VCaP (cell line): ENCODE measurements around the gene GAS7.

Source experiments
- H3K27ac ChIP-seq: fragments of 450-650 bp; 2 replicates; pipeline ENCODE4 v1.5.1; 2017
- TF ChIP-seq, protein P1 (sequence below): fragments of 450-650 bp; conservative IDR thresholded peaks from 2 replicates; pipeline ENCODE4 v1.5.1; 2017; ENCODE audit warnings: mild to moderate bottlenecking, moderate library complexity

Gene GAS7

GRCh38 chr17:10051112-10051511 is 147.3 kb downstream of the GAS7 start:
- no peak overlapping the region for H3K27ac ChIP-seq
- TF ChIP-seq, protein P1, sequence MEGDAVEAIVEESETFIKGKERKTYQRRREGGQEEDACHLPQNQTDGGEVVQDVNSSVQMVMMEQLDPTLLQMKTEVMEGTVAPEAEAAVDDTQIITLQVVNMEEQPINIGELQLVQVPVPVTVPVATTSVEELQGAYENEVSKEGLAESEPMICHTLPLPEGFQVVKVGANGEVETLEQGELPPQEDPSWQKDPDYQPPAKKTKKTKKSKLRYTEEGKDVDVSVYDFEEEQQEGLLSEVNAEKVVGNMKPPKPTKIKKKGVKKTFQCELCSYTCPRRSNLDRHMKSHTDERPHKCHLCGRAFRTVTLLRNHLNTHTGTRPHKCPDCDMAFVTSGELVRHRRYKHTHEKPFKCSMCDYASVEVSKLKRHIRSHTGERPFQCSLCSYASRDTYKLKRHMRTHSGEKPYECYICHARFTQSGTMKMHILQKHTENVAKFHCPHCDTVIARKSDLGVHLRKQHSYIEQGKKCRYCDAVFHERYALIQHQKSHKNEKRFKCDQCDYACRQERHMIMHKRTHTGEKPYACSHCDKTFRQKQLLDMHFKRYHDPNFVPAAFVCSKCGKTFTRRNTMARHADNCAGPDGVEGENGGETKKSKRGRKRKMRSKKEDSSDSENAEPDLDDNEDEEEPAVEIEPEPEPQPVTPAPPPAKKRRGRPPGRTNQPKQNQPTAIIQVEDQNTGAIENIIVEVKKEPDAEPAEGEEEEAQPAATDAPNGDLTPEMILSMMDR = no peak

DNA sequence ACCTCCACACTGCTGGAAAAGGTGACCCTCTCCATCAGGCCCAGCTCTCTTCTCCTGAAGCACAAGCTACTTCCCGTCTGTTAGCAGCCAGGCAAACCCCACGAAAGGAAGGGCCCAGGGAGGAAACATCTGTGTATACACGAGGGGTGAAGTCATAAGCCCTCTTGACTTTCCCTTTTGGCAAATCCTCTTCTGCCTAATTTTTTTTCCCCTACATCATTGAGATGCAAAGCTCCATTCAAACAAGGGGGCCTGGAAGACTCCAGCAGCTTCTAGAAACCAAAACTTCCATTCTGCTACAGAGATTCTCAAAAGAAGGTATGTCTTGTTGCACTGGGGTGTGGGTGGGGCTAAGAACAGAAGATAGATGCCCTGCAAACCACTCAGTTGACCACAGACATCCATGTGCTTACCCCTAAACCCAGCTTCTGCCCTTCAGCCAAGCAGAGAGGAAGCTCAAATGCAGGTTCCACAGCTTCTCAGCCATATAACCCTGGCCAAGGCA is 147.8 kb downstream of the GAS7 start:
- H3K27ac ChIP-seq = no peak overlapping the region
- TF ChIP-seq, protein P1 = no peak

DNA sequence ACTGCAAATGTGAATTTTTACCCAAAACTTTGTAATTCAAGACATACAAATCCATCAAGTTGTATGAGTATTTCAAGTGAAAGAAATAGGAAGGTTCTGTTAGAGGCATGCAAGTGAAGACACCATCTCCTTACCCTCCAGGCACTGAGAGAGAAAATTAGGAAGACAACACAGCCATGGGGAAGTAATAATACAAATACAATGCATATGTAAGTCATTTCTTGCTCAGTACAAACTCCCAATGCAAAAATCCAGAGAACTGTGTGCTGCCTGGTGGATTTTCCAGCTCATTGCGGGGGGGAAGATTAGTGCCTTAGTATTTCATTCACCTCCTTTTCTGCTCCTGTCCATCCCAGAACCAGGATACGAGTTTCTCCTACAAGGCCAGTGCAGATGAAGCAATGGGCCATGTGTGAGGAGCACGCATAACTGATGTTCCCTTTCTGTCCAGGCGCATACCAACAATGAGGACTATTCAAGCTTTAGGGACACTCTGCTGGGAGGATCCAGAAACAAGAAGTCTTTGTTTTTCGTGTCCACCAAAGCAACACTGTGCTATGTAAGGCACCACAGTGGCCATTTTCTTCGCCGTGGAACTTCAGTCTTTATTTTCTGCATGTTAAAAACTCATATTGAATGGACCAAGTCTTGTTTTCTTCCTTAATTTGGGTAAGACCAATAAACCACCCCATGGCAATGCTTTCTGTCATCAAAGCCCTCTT is 149.6 kb downstream of the GAS7 start:
- TF ChIP-seq, protein P1 = no peak
- no peak overlapping the region for H3K27ac ChIP-seq

- no peak overlapping the region for H3K27ac ChIP-seq
- TF ChIP-seq, protein P1 = no peak
Measured at GRCh38 chr17:10046786-10047785, 151.3 kb downstream of the GAS7 start.

GRCh38 chr17:10045871-10046658 is 152.3 kb downstream of the GAS7 start:
- TF ChIP-seq, protein P1 = no peak

DNA sequence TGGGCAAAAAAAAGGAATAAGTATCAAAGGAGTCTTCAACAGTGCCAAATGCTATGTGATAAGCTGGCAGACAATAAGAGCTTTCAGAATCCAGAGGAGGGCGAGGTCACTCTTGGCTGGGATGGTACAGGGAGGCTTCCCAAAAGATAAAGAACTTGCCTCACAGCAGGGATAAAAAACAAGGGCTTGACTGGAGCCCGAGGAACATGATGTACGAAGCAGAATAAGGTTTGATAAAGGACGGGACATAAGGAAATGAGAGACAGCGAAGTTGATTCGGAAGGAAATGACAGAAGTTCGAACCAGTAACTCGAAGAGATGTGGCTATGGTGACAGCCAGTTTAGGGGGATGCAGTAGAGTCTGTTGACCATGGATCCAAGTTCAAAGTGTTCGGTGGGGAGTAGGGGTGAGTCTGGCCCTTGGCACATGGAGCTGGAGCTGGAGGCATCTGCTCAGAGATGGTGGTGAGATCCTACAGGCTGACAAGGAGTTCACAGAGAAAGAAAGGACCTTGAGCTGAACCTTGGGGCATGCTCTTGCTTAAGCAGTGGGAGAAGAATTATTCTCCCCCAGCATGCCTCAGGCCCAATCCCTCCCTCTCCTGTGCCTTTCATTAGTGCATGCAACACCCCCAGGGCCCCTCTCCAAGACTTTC is 155.7 kb downstream of the GAS7 start:
- TF ChIP-seq, protein P1 = no peak

More at GRCh38 chr17:10045871-10046658, 152.3 kb downstream of the GAS7 start:
- H3K27ac ChIP-seq = no peak overlapping the region

More for the DNA sequence above, 155.7 kb downstream of the GAS7 start:
- H3K27ac ChIP-seq = no peak overlapping the region
